NCI-H187 (cell line): ENCODE results near the gene ADAM33.

Experiments
- DNase-seq, 2 experiments: peaks; one replicate each; lab custom pipeline; 2025; lab: John Stamatoyannopoulos, UW

Gene ADAM33

GRCh38 chr20:3687655-3688054 lies 5.8 kb upstream of the ADAM33 start:
- DNase-seq = no peak

DNA sequence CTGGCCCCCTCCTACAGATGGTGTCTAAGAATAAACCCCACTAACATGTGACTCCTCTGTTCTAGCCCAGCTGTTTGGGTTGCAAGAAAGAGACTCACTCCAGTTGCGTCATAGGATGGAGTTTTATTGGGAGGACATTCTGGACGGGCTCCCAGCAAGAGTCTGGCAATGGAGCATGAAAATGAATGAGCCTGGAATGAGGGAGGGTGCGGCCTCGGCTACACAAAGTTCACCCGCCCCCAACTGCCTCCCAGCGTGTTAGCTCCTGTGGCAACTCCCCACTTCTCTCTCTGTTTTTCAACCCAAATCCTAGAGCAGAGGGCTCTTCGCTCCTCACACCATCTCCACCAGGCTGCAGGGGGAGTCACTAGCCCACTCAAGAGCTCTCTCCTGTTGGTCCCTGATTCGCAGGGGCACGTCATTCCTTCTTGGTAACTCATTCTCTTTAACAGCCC lies 5.1 kb upstream of the ADAM33 start:
- peak in 1 of 2 experiments; percentile 44 for DNase-seq

GRCh38 chr20:3686421-3686820 lies 4.6 kb upstream of the ADAM33 start:
- DNase-seq = no peak

DNA sequence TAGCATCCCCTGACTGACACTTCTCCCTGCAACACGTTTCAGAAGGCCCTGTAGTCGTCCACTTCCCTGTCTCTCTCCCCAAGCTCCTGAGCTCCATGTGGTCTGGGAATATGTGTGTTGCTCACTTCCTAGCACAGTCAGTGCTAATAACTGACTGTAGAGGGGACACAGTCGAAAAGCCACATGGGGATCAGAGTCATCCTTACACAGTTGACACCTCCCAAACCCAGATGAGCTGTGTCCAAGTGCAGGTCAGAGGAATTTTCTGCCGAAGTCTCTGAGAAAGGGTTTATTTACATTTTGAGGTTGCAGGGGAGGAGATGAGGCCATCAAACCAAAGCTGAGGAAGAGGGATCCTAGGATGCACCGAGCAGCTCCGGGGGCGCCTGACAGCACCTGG lies 3.5 kb upstream of the ADAM33 start:
- DNase-seq = no peak

DNA sequence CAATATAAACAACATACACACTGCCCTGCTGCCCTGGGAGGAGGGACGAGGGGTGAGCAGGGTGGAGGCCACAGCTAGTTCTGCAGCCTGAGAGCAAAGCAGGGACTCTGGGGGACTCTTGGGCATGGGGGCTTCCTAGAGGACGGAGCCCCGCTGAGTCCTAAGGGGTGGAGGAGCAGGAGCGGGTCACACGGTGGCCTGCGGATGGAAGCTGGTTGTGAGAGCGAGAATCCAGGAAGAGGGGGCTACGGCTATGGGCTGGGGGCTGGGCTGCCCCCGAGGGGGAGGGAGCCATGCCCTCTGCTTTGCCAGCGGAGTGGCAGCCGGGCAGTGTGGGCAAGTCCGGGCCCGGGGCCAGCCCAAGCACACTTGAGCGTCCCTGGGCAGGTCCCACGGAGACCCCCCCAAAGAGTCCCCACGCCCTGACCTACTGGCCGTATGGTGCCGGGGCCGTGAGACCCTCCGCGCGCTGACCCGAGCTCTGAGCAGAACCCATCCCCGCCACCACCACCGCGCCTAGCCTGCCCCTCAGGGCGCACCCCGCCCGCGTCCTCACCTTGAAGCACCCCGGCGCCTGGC lies 369 bp downstream of the ADAM33 start:
- no peak for DNase-seq

GRCh38 chr20:3680701-3681351 lies 984 bp downstream of the ADAM33 start:
- no peak for DNase-seq

DNA sequence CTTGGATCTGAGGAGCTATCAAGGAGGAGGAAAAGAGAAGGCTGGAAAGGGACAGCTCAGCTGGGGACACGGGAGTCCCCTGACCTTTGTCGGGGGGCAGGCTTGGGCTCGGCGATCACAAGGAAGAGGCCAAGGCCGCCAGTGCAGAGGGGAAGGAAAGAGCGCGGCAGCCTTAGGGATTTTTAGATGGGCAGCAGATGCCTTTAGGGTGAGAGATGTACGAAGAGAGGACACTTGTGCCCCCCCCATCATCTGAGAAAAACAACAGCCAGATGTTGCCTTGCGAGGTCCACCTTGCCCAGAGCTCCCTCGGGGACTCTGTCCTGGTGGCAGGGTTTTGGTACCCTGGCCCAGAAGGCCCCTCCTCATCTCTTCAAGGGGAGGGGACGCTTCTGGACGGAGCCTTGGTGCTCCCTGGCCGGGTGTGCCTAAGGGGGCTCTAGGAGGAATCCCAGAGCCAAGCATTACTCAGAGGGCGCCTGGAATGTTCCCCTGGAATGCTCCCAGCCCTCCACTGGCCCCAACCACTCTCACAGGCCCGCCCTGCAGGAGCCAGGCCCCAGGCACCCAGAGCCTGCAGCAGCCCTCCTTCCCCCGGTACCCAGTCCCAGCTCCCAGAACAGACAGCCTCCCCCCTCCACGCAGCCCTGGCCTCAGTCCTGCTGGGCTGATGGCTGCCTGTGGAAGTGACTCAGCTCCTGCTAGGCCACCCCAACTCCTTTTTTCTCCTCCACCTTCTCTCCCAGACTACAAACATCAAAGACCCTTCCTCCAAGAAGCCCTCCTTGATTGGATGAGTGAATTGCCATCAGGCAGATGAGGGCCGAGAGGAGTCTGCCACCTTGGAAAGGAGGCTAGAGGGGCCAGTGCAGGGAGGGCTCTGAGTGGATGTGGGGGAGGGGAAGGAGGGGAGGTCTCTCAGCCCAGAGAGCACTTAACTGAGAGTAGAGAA lies 1.8 kb downstream of the ADAM33 start:
- no peak for DNase-seq

- DNase-seq = no peak
Measured at GRCh38 chr20:3678856-3679720, 2.7 kb downstream of the ADAM33 start.

DNA sequence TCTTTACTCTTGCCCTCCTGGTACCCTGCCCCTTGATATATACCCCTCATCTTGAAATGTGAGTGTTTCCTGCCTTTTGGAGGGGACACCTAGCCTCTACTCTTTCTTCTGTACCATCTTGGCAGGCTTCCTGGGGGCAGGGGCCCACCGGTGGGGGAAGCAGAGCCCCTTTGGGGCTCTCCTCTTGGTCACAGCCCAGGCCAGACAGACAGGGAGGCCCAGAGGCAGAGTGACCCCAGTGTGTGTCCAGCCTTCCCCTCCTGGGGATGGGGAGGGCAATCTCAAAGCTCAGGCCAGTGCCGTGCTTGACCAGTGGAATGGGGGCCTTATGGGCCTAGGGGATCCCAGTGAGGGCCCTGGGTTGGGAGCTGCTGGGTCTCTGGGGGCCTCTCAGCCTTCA lies 3.6 kb downstream of the ADAM33 start:
- DNase-seq = no peak

DNA sequence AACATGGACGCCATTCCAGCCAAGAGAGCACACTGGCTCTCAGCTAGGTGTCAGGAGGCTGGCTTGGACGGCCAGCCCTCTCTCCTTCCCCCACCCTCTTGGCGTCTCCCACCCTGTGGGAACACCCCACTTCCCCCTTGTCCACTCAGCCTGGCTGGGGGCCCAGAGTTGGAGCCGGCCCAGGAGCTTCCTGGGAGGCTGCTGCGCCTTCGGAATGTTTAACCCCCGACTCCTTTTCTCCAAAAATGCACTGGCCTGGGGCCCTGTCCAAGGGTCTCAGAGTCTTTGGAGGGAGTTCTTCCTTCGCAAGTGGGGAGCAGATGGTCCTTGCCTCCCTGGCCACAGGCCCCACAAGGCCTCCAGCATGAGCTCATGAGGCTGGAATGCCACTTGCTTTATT lies 4.1 kb downstream of the ADAM33 start:
- no peak for DNase-seq

GRCh38 chr20:3674995-3675900 lies 6.6 kb downstream of the ADAM33 start:
- DNase-seq = no peak

DNA sequence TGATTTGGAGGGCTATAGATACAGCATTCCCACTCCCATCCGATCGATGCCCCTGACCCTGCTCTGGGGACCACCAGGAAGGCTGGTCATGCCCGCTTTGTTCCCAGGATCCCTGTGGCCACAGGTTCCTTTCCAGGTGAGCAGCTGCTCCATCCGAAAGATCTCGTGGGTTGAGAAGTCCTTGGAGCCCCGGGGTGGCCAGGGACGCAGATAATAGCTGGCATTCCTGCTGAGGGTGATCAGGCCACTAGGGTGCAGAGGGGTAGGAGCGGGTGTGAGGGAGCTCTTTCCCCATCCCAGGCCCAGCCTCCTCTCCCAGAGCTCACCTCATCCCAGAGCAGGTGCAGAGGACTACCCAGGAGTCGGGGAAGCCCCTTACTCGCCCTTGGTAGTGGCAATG lies 7.4 kb downstream of the ADAM33 start:
- no peak for DNase-seq

GRCh38 chr20:3673221-3674070 lies 8.4 kb downstream of the ADAM33 start:
- no peak for DNase-seq

- no peak for DNase-seq
Measured at GRCh38 chr20:3672547-3673171, 9.2 kb downstream of the ADAM33 start.

DNA sequence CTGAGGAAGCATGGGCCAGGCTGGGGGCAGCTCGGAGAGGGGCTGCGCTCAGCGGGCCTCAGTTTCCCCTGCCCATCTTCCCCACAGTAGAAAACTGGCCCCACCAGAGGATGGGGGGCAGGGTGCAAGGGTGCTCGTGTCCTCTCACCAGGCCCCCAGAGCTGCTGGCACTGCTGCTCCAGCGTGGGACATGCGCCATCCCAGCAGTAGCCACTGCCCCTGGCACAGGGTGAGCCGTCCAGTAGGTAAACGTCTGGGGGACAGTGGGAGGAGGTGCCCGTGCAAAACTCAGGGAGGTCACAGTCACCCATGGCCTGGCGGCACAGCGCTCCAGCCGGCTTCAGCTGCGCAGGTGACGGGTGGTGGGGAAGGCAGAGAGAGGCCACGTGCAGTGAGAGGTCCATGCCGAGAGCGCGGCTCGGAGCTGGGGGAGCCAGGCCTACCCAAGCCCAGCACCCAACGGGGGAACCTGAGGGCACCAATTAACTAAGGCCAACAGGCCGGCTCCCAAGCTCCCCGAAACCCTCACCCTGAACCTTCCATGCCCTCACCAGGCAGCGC lies 9.7 kb downstream of the ADAM33 start:
- no peak for DNase-seq

DNA sequence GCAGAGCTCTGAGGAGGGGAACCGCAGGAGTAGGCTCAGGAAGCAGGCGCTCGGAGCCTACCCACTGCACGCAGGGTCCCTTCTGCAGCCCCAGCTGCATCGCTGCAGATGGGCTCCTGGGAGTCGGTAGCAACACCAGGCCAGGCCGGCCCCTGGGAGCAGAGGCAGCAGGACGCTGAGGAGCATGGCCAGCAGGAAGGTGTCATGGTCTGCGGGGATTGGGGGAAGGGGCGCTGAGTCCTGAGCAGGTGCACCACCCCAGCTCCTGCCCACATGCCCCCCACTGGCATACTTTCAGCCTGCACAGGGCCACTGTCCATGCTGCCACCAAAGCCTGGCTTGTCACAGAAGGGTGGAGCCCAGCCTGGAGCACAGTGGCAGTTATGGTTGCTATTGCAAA lies 10.9 kb downstream of the ADAM33 start:
- no peak for DNase-seq

- DNase-seq = no peak
Measured at GRCh38 chr20:3670511-3670910, 11.3 kb downstream of the ADAM33 start.

- DNase-seq = no peak
Measured at GRCh38 chr20:3669710-3670367, 12.0 kb downstream of the ADAM33 start.
